Sigmoid colon (tissue), 3 donors: ENCODE data around the gene SLC26A6.

Source experiments
- POLR2A ChIP-seq, 2 donors: fragments of 450-650 bp; IDR thresholded peaks; one replicate each; pipeline ENCODE4 v1.6.1; 2016; ENCODE audit warnings: antibody characterized with exemption in 2 of 2, mild to moderate bottlenecking in 2 of 2, moderate library complexity in 2 of 2
- TF ChIP-seq, protein P1 (sequence below), 4 experiments: fragments of 450-650 bp in 3 of 4; fragments of 200-600 bp in 1 of 4; IDR thresholded peaks; one replicate each; pipeline ENCODE4 v1.5.1; 2016 to 2019; ENCODE audit warnings: antibody characterized with exemption in 4 of 4, mild to moderate bottlenecking in 3 of 4, moderate library complexity in 2 of 4

- TF ChIP-seq, protein P1, sequence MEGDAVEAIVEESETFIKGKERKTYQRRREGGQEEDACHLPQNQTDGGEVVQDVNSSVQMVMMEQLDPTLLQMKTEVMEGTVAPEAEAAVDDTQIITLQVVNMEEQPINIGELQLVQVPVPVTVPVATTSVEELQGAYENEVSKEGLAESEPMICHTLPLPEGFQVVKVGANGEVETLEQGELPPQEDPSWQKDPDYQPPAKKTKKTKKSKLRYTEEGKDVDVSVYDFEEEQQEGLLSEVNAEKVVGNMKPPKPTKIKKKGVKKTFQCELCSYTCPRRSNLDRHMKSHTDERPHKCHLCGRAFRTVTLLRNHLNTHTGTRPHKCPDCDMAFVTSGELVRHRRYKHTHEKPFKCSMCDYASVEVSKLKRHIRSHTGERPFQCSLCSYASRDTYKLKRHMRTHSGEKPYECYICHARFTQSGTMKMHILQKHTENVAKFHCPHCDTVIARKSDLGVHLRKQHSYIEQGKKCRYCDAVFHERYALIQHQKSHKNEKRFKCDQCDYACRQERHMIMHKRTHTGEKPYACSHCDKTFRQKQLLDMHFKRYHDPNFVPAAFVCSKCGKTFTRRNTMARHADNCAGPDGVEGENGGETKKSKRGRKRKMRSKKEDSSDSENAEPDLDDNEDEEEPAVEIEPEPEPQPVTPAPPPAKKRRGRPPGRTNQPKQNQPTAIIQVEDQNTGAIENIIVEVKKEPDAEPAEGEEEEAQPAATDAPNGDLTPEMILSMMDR (IDR thresholded peaks at IDR 0.05), result no peak
- TF ChIP-seq POLR2A (IDR thresholded peaks at IDR 0.05), result no peak
Measured at GRCh38 chr3:48614044-48614443, 21.2 kb downstream of the SLC26A6 start.
